GM18526 (cell line): ENCODE measurements around the gene RNU4-1.

Experiments used
- POLR2A ChIP-seq: IDR thresholded peaks from 3 replicates; pipeline ENCODE4 v1.6.1; 2011; ENCODE audit not compliant: insufficient read length; ENCODE audit errors: extremely low read depth

The RNU4-1 gene

GRCh38 chr12:120292661-120293531, at the start of gene RNU4-1:
TSS of gene RNU4-1 (minus strand) at chr12:120293237.
- TF ChIP-seq POLR2A: peak; percentile 99

- TF ChIP-seq POLR2A: no peak
These were observed 49.4 kb upstream of the RNU4-1 start for GRCh38 chr12:120342175-120343038.

GRCh38 chr12:120339256-120339655, 46.2 kb upstream of the RNU4-1 start:
- TF ChIP-seq POLR2A: no peak

- TF ChIP-seq POLR2A: no peak
These were observed 44.7 kb upstream of the RNU4-1 start for GRCh38 chr12:120337730-120338129.

- TF ChIP-seq POLR2A: no peak
These were observed 39.5 kb upstream of the RNU4-1 start for GRCh38 chr12:120332523-120332922.

GRCh38 chr12:120332041-120332440, 39.0 kb upstream of the RNU4-1 start:
- TF ChIP-seq POLR2A: no peak

GRCh38 chr12:120331390-120331789, 38.4 kb upstream of the RNU4-1 start:
- TF ChIP-seq POLR2A: no peak

GRCh38 chr12:120328228-120328627, 35.2 kb upstream of the RNU4-1 start:
- TF ChIP-seq POLR2A: no peak

GRCh38 chr12:120327593-120327992, 34.6 kb upstream of the RNU4-1 start, which contains the start of gene PLA2G1B:
TSS of gene PLA2G1B (minus strand) at chr12:120327779. CDS start at chr12:120327753, 26 bp downstream.
- TF ChIP-seq POLR2A: no peak

GRCh38 chr12:120324841-120325417, 31.9 kb upstream of the RNU4-1 start:
- TF ChIP-seq POLR2A: no peak

- no peak for TF ChIP-seq POLR2A
These were observed 30.7 kb upstream of the RNU4-1 start for GRCh38 chr12:120323772-120324171.

- TF ChIP-seq POLR2A: no peak
These were observed 28.6 kb upstream of the RNU4-1 start for GRCh38 chr12:120321382-120322202.

- TF ChIP-seq POLR2A: peak; percentile 80
These were observed 24.4 kb upstream of the RNU4-1 start for GRCh38 chr12:120317224-120318105.

- no peak for TF ChIP-seq POLR2A
These were observed 23.8 kb upstream of the RNU4-1 start for GRCh38 chr12:120316798-120317223.
